A549 (cell line): ENCODE data around the gene CDH26. TPM values are rescaled to one million over a fixed set of nuclear protein-coding genes. Genes with fewer than 3 reads are reported as not detected.

Source experiments
- ATAC-seq, 2 experiments: fragments of 200-7000 bp in 1 of 2; fragments of >200 bp in 1 of 2; cut with Nextera tagmentation in 1 of 2; cut with Tn5 transposase in 1 of 2; 3 replicates each; pipeline versions ENCODE4 v1.8.0 to v1.9.1; 2018 to 2020; ENCODE audit warnings: mild to moderate bottlenecking in 1 of 2, moderate library complexity in 1 of 2
- CTCF ChIA-PET: fragments of 300-600 bp; sonication (Branson Sonifier 250); formaldehyde crosslinking; extraction: SDS; loops from one replicate; lab custom pipeline; 2021; ENCODE audit warnings: antibody characterized with exemption, inconsistent platforms; lab: Yijun Ruan, JAX
- POLR2A ChIA-PET: fragments of 350-600 bp; formaldehyde crosslinking; extraction: SDS; loops from one replicate; lab custom pipeline; 2021; ENCODE audit warnings: antibody characterized with exemption, inconsistent platforms; lab: Yijun Ruan, JAX
- DNase-seq, 2 experiments: peaks; one replicate each; pipeline versions ENCODE4 v3.0.0 to v3.0.0-alpha.2; 2011 to 2016; ENCODE audit warnings: low read depth in 1 of 2, low spot score in 1 of 2
- FAIRE-seq: peaks from 2 replicates; lab custom pipeline; 2011; peaks lifted over from hg19 to GRCh38; lab: Jason Lieb, UNC
- H3K27ac ChIP-seq, 2 experiments: fragments of >200 bp; sonication (Bioruptor Twin); formaldehyde crosslinking; 3 replicates each; pipeline ENCODE4 v1.5.1; 2016 to 2017
- H3K4me1 ChIP-seq: fragments of >200 bp; sonication (Bioruptor Twin); formaldehyde crosslinking; 3 replicates; pipeline ENCODE4 v1.6.1; 2016
- H3K4me2 ChIP-seq: fragments of >200 bp; sonication (Bioruptor Twin); formaldehyde crosslinking; 3 replicates; pipeline ENCODE4 v1.6.1; 2016
- H3K4me3 ChIP-seq: fragments of >200 bp; sonication (Bioruptor Twin); formaldehyde crosslinking; 3 replicates; pipeline ENCODE4 v1.5.1; 2016
- H3K9me3 ChIP-seq: fragments of >200 bp; sonication (Bioruptor Twin); formaldehyde crosslinking; 3 replicates; pipeline ENCODE4 v1.6.1; 2016
- CEBPB ChIP-seq, 2 experiments: fragments of >200 bp in 1 of 2; sonication (Bioruptor Twin) in 1 of 2; formaldehyde crosslinking in 1 of 2; IDR thresholded peaks; 2 replicates each; pipeline ENCODE4 v1.6.1; 2012 to 2016
- CHD4 ChIP-seq: fragments of 200-600 bp; sonication (generic); IDR thresholded peaks from 2 replicates; pipeline ENCODE4 v1.6.1; 2016; ENCODE audit warnings: antibody characterized with exemption, mild to moderate bottlenecking, borderline replicate concordance
- CTCF ChIP-seq: fragments of >200 bp; sonication (Bioruptor Twin); formaldehyde crosslinking; IDR thresholded peaks from 3 replicates; pipeline ENCODE4 v1.5.1; 2016
- EHMT2 ChIP-seq: fragments of 200-600 bp; sonication (generic); IDR thresholded peaks from 2 replicates; pipeline ENCODE4 v1.6.1; 2016; ENCODE audit warnings: antibody characterized with exemption, low read depth, mild to moderate bottlenecking, moderate library complexity
- ESRRA ChIP-seq: fragments of 150-350 bp; IDR thresholded peaks from 2 replicates; pipeline ENCODE4 v1.6.1; 2014; ENCODE audit warnings: mild to moderate bottlenecking, low read length, borderline replicate concordance
- HDAC2 ChIP-seq: fragments of 200-600 bp; sonication (generic); IDR thresholded peaks from 2 replicates; pipeline ENCODE4 v1.6.1; 2016
- HEYL ChIP-seq: fragments of 250-450 bp; sonication (Bioruptor Pico); IDR thresholded peaks from 2 replicates; pipeline ENCODE4 v1.8.0; 2021; ENCODE audit warnings: mild to moderate bottlenecking, moderate library complexity
- NFE2L2 ChIP-seq: fragments of 150-350 bp; conservative IDR thresholded peaks from 2 replicates; pipeline ENCODE4 v1.6.1; 2014; ENCODE audit warnings: low read length
- PBX3 ChIP-seq: IDR thresholded peaks from 2 replicates; pipeline ENCODE4 v1.6.1; 2012
- SMC3 ChIP-seq: fragments of >200 bp; sonication (Bioruptor Twin); formaldehyde crosslinking; IDR thresholded peaks from 3 replicates; pipeline ENCODE4 v1.6.1; 2018; ENCODE audit warnings: inconsistent platforms
- WGBS: methylation state at CpG from one replicate; pipeline ENCODE4 v1.1.6; 2017; ENCODE audit errors: missing lambda C conversion rate; 5-methylcytosine and 5-hydroxymethylcytosine counted together
- polyA plus RNA-seq, 4 experiments: library from polyadenylated mRNA; depleted of rRNA in 3 of 4; stranded (reverse); fragments of >200 nt; fragmentation: RNase III in 1 of 4; extraction: RNeasy Plus Mini Kit Qiagen cat#74134 plus additional on column Dnase treatment in 1 of 4; gene quantifications; 2 replicates in 3 of 4; 3 replicates in 1 of 4; pipeline ENCODE4 v1.2.3, GENCODE V29; 2011 to 2017
- TF ChIP-seq, protein P1 (sequence below): fragments of 250-450 bp; sonication (Bioruptor Pico); IDR thresholded peaks from 2 replicates; pipeline ENCODE4 v1.5.0; 2021; ENCODE audit warnings: mild to moderate bottlenecking, moderate library complexity, borderline replicate concordance
- TF ChIP-seq, protein P2 (sequence below): fragments of 200-600 bp; sonication (generic); IDR thresholded peaks from 2 replicates; pipeline ENCODE4 v1.6.1; 2016; ENCODE audit warnings: antibody characterized with exemption, mild to moderate bottlenecking, moderate library complexity

Gene CDH26
- polyA plus RNA-seq, 2 of the 4 experiments (the other 2 are of a cell fraction), result 0.27 to 0.57 TPM

DNA sequence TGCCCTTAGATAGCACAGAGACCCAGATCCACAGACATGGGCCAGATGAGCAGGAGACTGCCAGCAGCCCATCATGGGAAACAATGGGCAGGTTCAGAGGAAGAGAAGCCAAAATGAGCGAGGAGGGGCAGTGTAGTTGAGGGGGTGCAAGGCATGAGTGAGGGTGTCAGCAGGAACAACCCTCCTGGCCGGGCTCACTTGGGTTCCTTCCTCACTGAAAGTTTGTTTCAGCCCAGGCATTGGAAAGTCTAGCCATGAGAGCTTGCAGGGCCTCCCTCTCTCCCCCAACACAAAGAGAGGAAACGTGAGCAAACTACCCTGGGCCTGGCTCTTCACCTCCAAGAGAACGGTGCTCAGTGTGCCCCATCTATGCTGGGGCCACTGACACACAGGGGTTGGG is 48.0 kb downstream of the CDH26 start:
- Histone ChIP-seq H3K9me3 (no peaks in the 10 kb centered on the region), H3K27ac (no peak overlapping the region), H3K4me2 (no peak overlapping the region), H3K4me1 (no peaks in the 10 kb centered on the region), H3K4me3 (no peak overlapping the region)
- WGBS, result 14% methylated on average over 2 of the region's 4 CpGs
- CTCF ChIA-PET, result no interaction called here
- ATAC-seq, result no peak
- TF ChIP-seq, protein P1, sequence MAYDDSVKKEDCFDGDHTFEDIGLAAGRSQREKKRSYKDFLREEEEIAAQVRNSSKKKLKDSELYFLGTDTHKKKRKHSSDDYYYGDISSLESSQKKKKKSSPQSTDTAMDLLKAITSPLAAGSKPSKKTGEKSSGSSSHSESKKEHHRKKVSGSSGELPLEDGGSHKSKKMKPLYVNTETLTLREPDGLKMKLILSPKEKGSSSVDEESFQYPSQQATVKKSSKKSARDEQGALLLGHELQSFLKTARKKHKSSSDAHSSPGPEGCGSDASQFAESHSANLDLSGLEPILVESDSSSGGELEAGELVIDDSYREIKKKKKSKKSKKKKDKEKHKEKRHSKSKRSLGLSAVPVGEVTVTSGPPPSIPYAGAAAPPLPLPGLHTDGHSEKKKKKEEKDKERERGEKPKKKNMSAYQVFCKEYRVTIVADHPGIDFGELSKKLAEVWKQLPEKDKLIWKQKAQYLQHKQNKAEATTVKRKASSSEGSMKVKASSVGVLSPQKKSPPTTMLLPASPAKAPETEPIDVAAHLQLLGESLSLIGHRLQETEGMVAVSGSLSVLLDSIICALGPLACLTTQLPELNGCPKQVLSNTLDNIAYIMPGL (CRISPR knock-in tag), result no peak
- TF ChIP-seq HDAC2, result no peak
- TF ChIP-seq EHMT2, result no peak
- TF ChIP-seq HEYL (CRISPR knock-in tag), result no peak
- TF ChIP-seq CHD4, result no peak
- no peak for TF ChIP-seq SMC3
- TF ChIP-seq, protein P2, sequence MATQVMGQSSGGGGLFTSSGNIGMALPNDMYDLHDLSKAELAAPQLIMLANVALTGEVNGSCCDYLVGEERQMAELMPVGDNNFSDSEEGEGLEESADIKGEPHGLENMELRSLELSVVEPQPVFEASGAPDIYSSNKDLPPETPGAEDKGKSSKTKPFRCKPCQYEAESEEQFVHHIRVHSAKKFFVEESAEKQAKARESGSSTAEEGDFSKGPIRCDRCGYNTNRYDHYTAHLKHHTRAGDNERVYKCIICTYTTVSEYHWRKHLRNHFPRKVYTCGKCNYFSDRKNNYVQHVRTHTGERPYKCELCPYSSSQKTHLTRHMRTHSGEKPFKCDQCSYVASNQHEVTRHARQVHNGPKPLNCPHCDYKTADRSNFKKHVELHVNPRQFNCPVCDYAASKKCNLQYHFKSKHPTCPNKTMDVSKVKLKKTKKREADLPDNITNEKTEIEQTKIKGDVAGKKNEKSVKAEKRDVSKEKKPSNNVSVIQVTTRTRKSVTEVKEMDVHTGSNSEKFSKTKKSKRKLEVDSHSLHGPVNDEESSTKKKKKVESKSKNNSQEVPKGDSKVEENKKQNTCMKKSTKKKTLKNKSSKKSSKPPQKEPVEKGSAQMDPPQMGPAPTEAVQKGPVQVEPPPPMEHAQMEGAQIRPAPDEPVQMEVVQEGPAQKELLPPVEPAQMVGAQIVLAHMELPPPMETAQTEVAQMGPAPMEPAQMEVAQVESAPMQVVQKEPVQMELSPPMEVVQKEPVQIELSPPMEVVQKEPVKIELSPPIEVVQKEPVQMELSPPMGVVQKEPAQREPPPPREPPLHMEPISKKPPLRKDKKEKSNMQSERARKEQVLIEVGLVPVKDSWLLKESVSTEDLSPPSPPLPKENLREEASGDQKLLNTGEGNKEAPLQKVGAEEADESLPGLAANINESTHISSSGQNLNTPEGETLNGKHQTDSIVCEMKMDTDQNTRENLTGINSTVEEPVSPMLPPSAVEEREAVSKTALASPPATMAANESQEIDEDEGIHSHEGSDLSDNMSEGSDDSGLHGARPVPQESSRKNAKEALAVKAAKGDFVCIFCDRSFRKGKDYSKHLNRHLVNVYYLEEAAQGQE, result no peak
- no peak for TF ChIP-seq NFE2L2
- no peak for TF ChIP-seq CTCF
- no peak for TF ChIP-seq ESRRA
- no peak for DNase-seq
- FAIRE-seq, result no peak
- POLR2A ChIA-PET, result no interaction called here

- H3K9me3 ChIP-seq, result no peaks in the 10 kb centered on the region
Observed at GRCh38 chr20:60007464-60007863, 49.2 kb downstream of the CDH26 start.

More at GRCh38 chr20:60007464-60007863, 49.2 kb downstream of the CDH26 start:
- FAIRE-seq, result no peak
- Histone ChIP-seq H3K27ac (no peak overlapping the region), H3K4me2 (no peak overlapping the region), H3K4me3 (no peak overlapping the region), H3K4me1 (no peaks in the 10 kb centered on the region)
- TF ChIP-seq CEBPB (IDR thresholded peaks at IDR 0.05) (no peak), PBX3 (no peak)
- DNase-seq, result no peak
- CTCF ChIA-PET, result no interaction called here
- ATAC-seq, result no peak
- WGBS, result 14% methylated on average over 2 of the region's 2 CpGs
- POLR2A ChIA-PET, result no interaction called here
